H1 (cell line): Measurements from ENCODE around the gene LARGE2. TPM values are rescaled to one million over a fixed set of nuclear protein-coding genes. Genes with fewer than 3 reads are reported as not detected.
A peak's percentile ranks its signal among the peaks of the same experiment; 100 is the strongest.

Experiments
- ASH2L ChIP-seq: fragments of 200-600, 300-600 bp; sonication (generic); IDR thresholded peaks from one replicate; pipeline ENCODE4 v1.7.1; 2017; ENCODE audit warnings: low read length
- CHD1 ChIP-seq: IDR thresholded peaks from 2 replicates; pipeline ENCODE4 v1.6.1; 2012; ENCODE audit warnings: low read depth, low read length, improper control_type of control experiment
- CHD2 ChIP-seq: IDR thresholded peaks from 2 replicates; pipeline ENCODE4 v1.6.1; 2012; ENCODE audit warnings: low read length, improper control_type of control experiment
- EP300 ChIP-seq, 2 experiments: IDR thresholded peaks; 1 replicate in 1 of 2; 2 replicates in 1 of 2; pipeline ENCODE4 v1.6.1; 2011 to 2012; ENCODE audit warnings: low read depth in 2 of 2, low read length in 2 of 2, mild to moderate bottlenecking in 2 of 2, borderline replicate concordance in 1 of 2, inconsistent platforms in 1 of 2, moderate library complexity in 1 of 2
- JUND ChIP-seq: IDR thresholded peaks from 2 replicates; pipeline ENCODE4 v1.6.1; 2011; ENCODE audit warnings: mild to moderate bottlenecking, improper control_type of control experiment, low read length
- KDM1A ChIP-seq: fragments of 200-600, 300-600 bp; sonication (generic); IDR thresholded peaks from 2 replicates; pipeline ENCODE4 v1.7.1; 2016; ENCODE audit warnings: mild to moderate bottlenecking, low read length, borderline replicate concordance
- KDM5A ChIP-seq: fragments of 200-600 bp; IDR thresholded peaks from 2 replicates; pipeline ENCODE4 v1.7.1; 2012; ENCODE audit warnings: mild to moderate bottlenecking, low read length, inconsistent platforms, mixed read lengths
- NANOG ChIP-seq: IDR thresholded peaks from 2 replicates; pipeline ENCODE4 v1.6.1; 2011; ENCODE audit warnings: low read length, low read depth, mild to moderate bottlenecking, inconsistent platforms; ENCODE audit not compliant: insufficient read depth, poor library complexity, severe bottlenecking
- NRF1 ChIP-seq: IDR thresholded peaks from 2 replicates; pipeline ENCODE4 v1.6.1; 2011; ENCODE audit warnings: mild to moderate bottlenecking, low read depth, low read length, improper control_type of control experiment
- PHF8 ChIP-seq: fragments of 200-600 bp; sonication (generic); conservative IDR thresholded peaks from 2 replicates; pipeline ENCODE4 v1.7.1; 2012; ENCODE audit warnings: low read depth, mild to moderate bottlenecking, inconsistent platforms, low read length, moderate library complexity
- POLR2A ChIP-seq, 2 experiments: IDR thresholded peaks; 1 replicate in 1 of 2; 2 replicates in 1 of 2; pipeline ENCODE4 v1.6.1; 2011; ENCODE audit warnings: low read depth in 2 of 2, low read length in 2 of 2, mild to moderate bottlenecking in 2 of 2; ENCODE audit errors: control extremely low read depth in 1 of 2
- POLR2AphosphoS5 ChIP-seq: IDR thresholded peaks from 2 replicates; pipeline ENCODE4 v1.6.1; 2011; ENCODE audit warnings: low read depth, low read length
- SAP30 ChIP-seq: fragments of 300-600 bp; sonication (generic); IDR thresholded peaks from 2 replicates; pipeline ENCODE4 v1.7.1; 2012; ENCODE audit warnings: low read length, moderate library complexity, mild to moderate bottlenecking, inconsistent platforms; ENCODE audit not compliant: insufficient read depth, insufficient replicate concordance
- SIN3A ChIP-seq, 2 experiments: IDR thresholded peaks in 1 of 2; conservative IDR thresholded peaks in 1 of 2; 2 replicates each; pipeline ENCODE4 v1.6.1; 2011 to 2012; ENCODE audit warnings: low read length in 2 of 2, improper control_type of control experiment in 1 of 2, low read depth in 1 of 2, mild to moderate bottlenecking in 1 of 2
- SIX5 ChIP-seq: IDR thresholded peaks from 2 replicates; pipeline ENCODE4 v1.6.1; 2011; ENCODE audit warnings: mild to moderate bottlenecking, low read depth, low read length
- SP1 ChIP-seq: IDR thresholded peaks from 2 replicates; pipeline ENCODE4 v1.6.1; 2011; ENCODE audit warnings: low read depth, low read length
- SRF ChIP-seq: IDR thresholded peaks from 2 replicates; pipeline ENCODE4 v1.6.1; 2011; ENCODE audit warnings: mild to moderate bottlenecking, low read depth, low read length, moderate library complexity
- TAF1 ChIP-seq: IDR thresholded peaks from 2 replicates; pipeline ENCODE4 v1.6.1; 2011; ENCODE audit warnings: mild to moderate bottlenecking, low read depth, low read length
- TAF7 ChIP-seq: optimal IDR thresholded peaks from 2 replicates; pipeline ENCODE3; 2011; ENCODE audit warnings: low read depth, mild to moderate bottlenecking, inconsistent platforms, low read length, moderate library complexity, borderline replicate concordance
- TCF12 ChIP-seq: IDR thresholded peaks from 2 replicates; pipeline ENCODE4 v1.6.1; 2011; ENCODE audit warnings: low read depth, mild to moderate bottlenecking, low read length
- TEAD4 ChIP-seq: IDR thresholded peaks from 2 replicates; pipeline ENCODE4 v1.6.1; 2012; ENCODE audit warnings: low read depth, low read length, inconsistent platforms, mixed read lengths
- polyA plus RNA-seq, 7 experiments: library from polyadenylated mRNA; depleted of rRNA in 3 of 7; stranded (reverse) in 5 of 7; unstranded in 2 of 7; fragments of >200 nt in 5 of 7; fragments of 200-250 nt in 2 of 7; gene quantifications; 1 replicate in 5 of 7; 2 replicates in 1 of 7; 4 replicates in 1 of 7; pipeline versions ENCODE4 v1.2.1 to v1.2.3, GENCODE V29; 2011 to 2013; ENCODE audit warnings: missing spikeins in 2 of 7, mixed read lengths in 2 of 7
- total RNA-seq: library from RNA; stranded (reverse); fragmentation: NEBNext Ultra II Directional; extraction: Animal tissue kit (Norgen Biotek cat#: 25700); gene quantifications from 2 replicates; pipeline ENCODE4 v1.2.1, GENCODE V29; 2021
- TF ChIP-seq, protein P1 (sequence below): IDR thresholded peaks from 2 replicates; pipeline ENCODE4 v1.6.1; 2012; ENCODE audit warnings: inconsistent platforms
- TF ChIP-seq, protein P2 (sequence below): IDR thresholded peaks from 2 replicates; pipeline ENCODE4 v1.6.1; 2011; ENCODE audit warnings: low read length, improper control_type of control experiment

The LARGE2 gene
- total and polyA plus RNA-seq, 2 of the 8 experiments (the other 6 are each of a cell fraction or from before 2014, with no cell fraction given) = 111 to 137 TPM

DNA sequence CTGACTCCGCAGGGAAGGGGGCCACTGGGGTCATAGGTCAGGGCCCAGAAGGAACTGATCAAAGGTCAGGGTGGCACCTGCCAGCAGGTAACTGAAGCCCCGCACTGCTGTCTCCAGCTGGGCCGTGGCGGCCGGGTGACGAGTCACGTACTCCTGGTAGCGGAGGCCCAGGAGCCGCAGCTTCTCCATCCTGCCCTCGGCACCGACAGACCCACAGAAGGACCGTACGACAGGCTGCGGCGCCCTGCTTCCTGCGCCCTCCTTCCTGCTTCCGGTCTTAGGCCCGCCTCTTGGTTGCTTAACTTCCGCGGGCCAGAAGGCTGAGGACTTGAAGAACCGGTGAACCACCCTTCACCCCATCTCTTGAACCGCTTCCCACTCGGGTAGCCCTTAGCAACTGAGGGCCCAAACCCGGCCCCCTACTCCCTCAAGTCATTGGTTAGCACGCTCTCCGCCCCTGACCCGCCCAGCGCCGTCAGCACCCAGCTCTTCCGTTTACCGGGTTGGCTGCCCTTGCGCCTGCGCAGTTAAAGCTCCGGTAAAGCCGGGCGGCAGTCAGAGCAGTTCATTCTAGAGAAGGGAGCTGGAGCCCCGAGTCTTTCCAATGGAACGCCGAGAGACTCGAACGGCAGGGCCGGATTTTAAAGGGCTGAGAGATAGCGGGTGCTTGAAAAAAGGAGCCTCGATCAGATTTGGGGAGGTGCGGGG is 4.7 kb upstream of the LARGE2 start, which contains the start of gene PEX16 (continued):
- peak; percentile 32; the same call in 1 of the 2 replicates for TF ChIP-seq POLR2AphosphoS5
- no peak for TF ChIP-seq KDM1A
- TF ChIP-seq POLR2A (IDR thresholded peaks at IDR 0.05; ENCODE audit: control extremely low read depth in 1 of 2, low read depth in 2 of 2, low read length in 2 of 2) = peak in 1 of 2 experiments; percentile 63; a peak in 2 of 3 replicates
- no peak for TF ChIP-seq SIX5
- TF ChIP-seq ASH2L = peak; percentile 20
- no peak for TF ChIP-seq CHD2
- TF ChIP-seq NRF1 = peak; percentile 78
- TF ChIP-seq, protein P1, sequence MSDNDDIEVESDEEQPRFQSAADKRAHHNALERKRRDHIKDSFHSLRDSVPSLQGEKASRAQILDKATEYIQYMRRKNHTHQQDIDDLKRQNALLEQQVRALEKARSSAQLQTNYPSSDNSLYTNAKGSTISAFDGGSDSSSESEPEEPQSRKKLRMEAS = 0 out of 2 replicates have a peak, but pooled peaks have one; percentile 28
- peak; percentile 92 for TF ChIP-seq SAP30
- peak; percentile 95 for TF ChIP-seq SRF
- TF ChIP-seq TCF12 = no peak
- TF ChIP-seq, protein P2, sequence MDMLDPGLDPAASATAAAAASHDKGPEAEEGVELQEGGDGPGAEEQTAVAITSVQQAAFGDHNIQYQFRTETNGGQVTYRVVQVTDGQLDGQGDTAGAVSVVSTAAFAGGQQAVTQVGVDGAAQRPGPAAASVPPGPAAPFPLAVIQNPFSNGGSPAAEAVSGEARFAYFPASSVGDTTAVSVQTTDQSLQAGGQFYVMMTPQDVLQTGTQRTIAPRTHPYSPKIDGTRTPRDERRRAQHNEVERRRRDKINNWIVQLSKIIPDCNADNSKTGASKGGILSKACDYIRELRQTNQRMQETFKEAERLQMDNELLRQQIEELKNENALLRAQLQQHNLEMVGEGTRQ = no peak
- no peak for TF ChIP-seq NANOG
- TF ChIP-seq KDM5A = no peak; the same call in 1 of the 2 replicates
- no peak for TF ChIP-seq CHD1
- TF ChIP-seq SIN3A (conservative IDR thresholded peaks at IDR 0.05 in 1 of 2, IDR thresholded peaks at IDR 0.05 in 1 of 2; ENCODE audit: low read depth in 1 of 2, low read length in 2 of 2) = peak in 1 of 2 experiments; percentile 44; a peak in 1 of 4 replicates
- 0 out of 2 replicates have a peak, but pooled peaks have one; percentile 54 for TF ChIP-seq TAF1
- peak; percentile 62 for TF ChIP-seq SP1
- peak; percentile 82 for TF ChIP-seq TAF7
- TF ChIP-seq TEAD4 = no peak
- peak in 1 of 2 experiments; percentile 5; a peak in 1 of 3 replicates for TF ChIP-seq EP300 (IDR thresholded peaks at IDR 0.05; ENCODE audit: borderline replicate concordance in 1 of 2, low read depth in 2 of 2, low read length in 2 of 2)
- 0 out of 2 replicates have a peak, but pooled peaks have one; percentile 14 for TF ChIP-seq JUND
- peak; percentile 56 for TF ChIP-seq PHF8
